ENCODE results near the gene ACADS. TPM values are rescaled to one million over a fixed set of nuclear protein-coding genes. Genes with fewer than 3 reads are reported as not detected.
A peak's percentile ranks its signal among the peaks of the same experiment; 100 is the strongest.

ACADS gene
- total and polyA plus RNA-seq, 2 of the 8 experiments (the other 6 are each of a cell fraction or from before 2014, with no cell fraction given), result 4.9 to 7.5 TPM

- Histone ChIP-seq H3K14ac (ENCODE audit: insufficient read length) (no peak overlapping the region), H3K9ac (replicated peaks in 1 of 4; ENCODE audit: extremely low read depth in 1 of 4, low read depth in 3 of 4, low read length in 3 of 4) (no peak overlapping the region), H2BK20ac (ENCODE audit: low read length) (no peak overlapping the region), H3K27me3 (replicated peaks in 1 of 4; ENCODE audit: control insufficient read depth in 3 of 4, extremely low read depth in 1 of 4, insufficient read depth in 3 of 4, low read length in 3 of 4) (no peaks in the 10 kb centered on the region), H2BK12ac (ENCODE audit: low read depth, low read length) (no peak overlapping the region), H3K18ac (ENCODE audit: extremely low read depth, low read length) (no peak overlapping the region), H3K9me3 (ENCODE audit: insufficient read depth in 2 of 2, low read depth in 1 of 2, low read length in 1 of 2) (no peaks in the 10 kb centered on the region), H3K4me3 (ENCODE audit: extremely low read depth in 1 of 4, insufficient read depth in 2 of 4, low read depth in 3 of 4, low read length in 4 of 4) (peak overlapping the region; percentile 26 to 92 (median 82); a peak in 7 of 8 replicates), H3K23me2 (ENCODE audit: low read depth, low read length) (peaks cover 16% of the 10 kb centered on the region), H3K56ac (replicated peaks; ENCODE audit: insufficient read length, low read depth, low read length) (no peak overlapping the region), H2AFZ (ENCODE audit: low read length) (no peak overlapping the region), H3K79me1 (ENCODE audit: low read depth, low read length) (peaks cover 11% of the 10 kb centered on the region; the same call in 1 of the 2 replicates), H3K4me1 (replicated peaks in 1 of 4; ENCODE audit: control insufficient read depth in 3 of 4, insufficient read depth in 4 of 4, low read length in 3 of 4) (peaks cover 6 to 22% (median 16%) of the 10 kb centered on the region in 4 experiments; a peak in 6 of 7 replicates), H3K79me2 (ENCODE audit: control insufficient read depth in 1 of 2, insufficient read depth in 2 of 2, low read length in 2 of 2) (peaks cover 43 to 73% of the 10 kb centered on the region in 2 experiments), H4K91ac (replicated peaks; ENCODE audit: insufficient read length, low read length) (no peak overlapping the region), H3K27ac (ENCODE audit: low read depth, low read length) (no peak overlapping the region), H3K4me2 (ENCODE audit: insufficient read depth in 1 of 2, low read depth in 2 of 2, low read length in 2 of 2) (peak overlapping the region; percentile 87 to 96), H4K20me1 (replicated peaks in 1 of 2; ENCODE audit: control insufficient read depth in 1 of 2, insufficient read depth in 2 of 2, low read length in 2 of 2) (peaks cover 20 to 22% of the 10 kb centered on the region in 2 experiments), H2BK120ac (replicated peaks; ENCODE audit: low read depth, low read length) (no peak overlapping the region), H2BK15ac (ENCODE audit: low read length) (no peak overlapping the region), H3K36me3 (ENCODE audit: control insufficient read depth in 2 of 4, insufficient read depth in 4 of 4, low read length in 3 of 4) (peaks cover 0 to 7% (median 6%) of the 10 kb centered on the region in 4 experiments; a peak in 4 of 8 replicates), H2BK5ac (ENCODE audit: low read depth, low read length) (peak overlapping the region; percentile 54; the same call in 1 of the 2 replicates), H3K23ac (ENCODE audit: insufficient read length) (no peak overlapping the region), H3K4ac (replicated peaks; ENCODE audit: insufficient read length, low read depth, low read length) (no peak overlapping the region), H4K5ac (ENCODE audit: insufficient read length, low read depth, low read length) (no peak overlapping the region), H2AK5ac (ENCODE audit: low read depth, low read length) (no peak overlapping the region), H4K8ac (ENCODE audit: extremely low read depth, insufficient read depth, low read length) (no peak overlapping the region)
- 66% methylated on average over 6 of the region's 6 CpGs; no CpG with 5 or more reads in 1 of the 2 experiments for WGBS, 2 experiments (ENCODE audit: extremely low coverage in 1 of 2, insufficient coverage in 1 of 2, insufficient read length in 1 of 2, insufficient replicate concordance in 2 of 2, low coverage in 1 of 2, low lambda C conversion rate in 2 of 2, missing lambda C conversion rate in 1 of 2)
- ChIA-PET POLR2A (ENCODE audit: partially characterized antibody) (interaction anchor here (0.6 to 4.5 kb wide), 7 partner anchors 10 to 128 kb away, joined by 3 to 28 read pairs (median 3); no protein-coding TSS in a partner anchor), CTCF (ENCODE audit: partially characterized antibody) (interaction anchor here (0.6 to 10.4 kb wide), 9 partner anchors 13 to 283 kb away, joined by 3 to 87 read pairs (median 4); partner anchors contain the start of gene CABP1)
- FAIRE-seq (no peak), DNase-seq (ENCODE audit: low read depth in 1 of 2, low spot score in 2 of 2) (no peak)
- no peak for TF ChIP-seq GTF2F1 (IDR thresholded peaks at IDR 0.05; ENCODE audit: borderline replicate concordance, low read depth, low read length)
- TF ChIP-seq SIN3A (conservative IDR thresholded peaks at IDR 0.05 in 1 of 2, IDR thresholded peaks at IDR 0.05 in 1 of 2; ENCODE audit: low read depth in 1 of 2, low read length in 2 of 2), result 0 out of 4 replicates have a peak, but pooled peaks have one; percentile 18 to 41
- TF ChIP-seq TBP (IDR thresholded peaks at IDR 0.05; ENCODE audit: low read depth, low read length), result no peak
- TF ChIP-seq CEBPB (IDR thresholded peaks at IDR 0.05; ENCODE audit: low read depth, low read length), result 0 out of 2 replicates have a peak, but pooled peaks have one; percentile 29
- TF ChIP-seq EZH2 (IDR thresholded peaks at IDR 0.05; ENCODE audit: low read depth, low read length, severe bottlenecking), result no peak
- TF ChIP-seq SP2 (IDR thresholded peaks at IDR 0.05; ENCODE audit: low read length), result no peak
- TF ChIP-seq POU5F1 (IDR thresholded peaks at IDR 0.05; ENCODE audit: low read depth, low read length), result 0 out of 2 replicates have a peak, but pooled peaks have one; percentile 14
- no peak for TF ChIP-seq ZNF274 (IDR thresholded peaks at IDR 0.05; ENCODE audit: borderline replicate concordance, extremely low read depth, low read length)
- TF ChIP-seq SRF (IDR thresholded peaks at IDR 0.05; ENCODE audit: low read depth, low read length), result no peak
- TF ChIP-seq CHD1 (IDR thresholded peaks at IDR 0.05; ENCODE audit: low read depth, low read length), result no peak
- TF ChIP-seq TAF7 (optimal IDR thresholded peaks at IDR 0.05; ENCODE audit: borderline replicate concordance, low read depth, low read length), result no peak
- TF ChIP-seq TAF1 (IDR thresholded peaks at IDR 0.05; ENCODE audit: low read depth, low read length), result no peak
- TF ChIP-seq SP4 (IDR thresholded peaks at IDR 0.05; ENCODE audit: low read length), result no peak
Measured at GRCh38 chr12:120689397-120690082, 36.1 kb upstream of the ACADS start.
